HL-60 (cell line): Measurements from ENCODE around the gene FAM219A.

Source experiments
- DNase-seq, 2 experiments: peaks; one replicate each; pipeline ENCODE4 v3.0.0-alpha.2; 2010 to 2020; ENCODE audit warnings: low read depth in 1 of 2, low spot score in 1 of 2
- H3K27ac ChIP-seq: fragments of 250-450 bp; sonication (Bioruptor Pico); replicated peaks from 2 replicates; pipeline ENCODE4 v1.5.1; 2020; ENCODE audit warnings: mild to moderate bottlenecking, moderate library complexity
- H3K27me3 ChIP-seq: fragments of 250-450 bp; sonication (Bioruptor Pico); 2 replicates; pipeline ENCODE4 v1.5.1; 2021; ENCODE audit warnings: mild to moderate bottlenecking, moderate library complexity; ENCODE audit not compliant: insufficient read depth, poor library complexity, severe bottlenecking
- H3K4me3 ChIP-seq: replicated peaks from 2 replicates; pipeline ENCODE4 v1.5.1; 2011; ENCODE audit warnings: mild to moderate bottlenecking, control low read depth, low read length; ENCODE audit not compliant: insufficient read depth
- CTCF ChIP-seq: IDR thresholded peaks from one replicate; pipeline ENCODE4 v1.5.1; 2011; ENCODE audit warnings: low read length, control low read depth, inconsistent platforms; ENCODE audit not compliant: insufficient read depth
- GABPA ChIP-seq: IDR thresholded peaks from 2 replicates; pipeline ENCODE4 v1.6.1; 2012; ENCODE audit warnings: low read depth
- POLR2AphosphoS5 ChIP-seq: IDR thresholded peaks from 2 replicates; pipeline ENCODE4 v1.6.1; 2012; ENCODE audit warnings: low read depth
- SPI1 ChIP-seq: IDR thresholded peaks from 2 replicates; pipeline ENCODE4 v1.6.1; 2012; ENCODE audit warnings: low read depth, mild to moderate bottlenecking, borderline replicate concordance
- TF ChIP-seq, protein P1 (sequence below): IDR thresholded peaks from 2 replicates; pipeline ENCODE4 v1.6.1; 2012; ENCODE audit warnings: low read depth; ENCODE audit not compliant: insufficient replicate concordance

FAM219A gene

DNA sequence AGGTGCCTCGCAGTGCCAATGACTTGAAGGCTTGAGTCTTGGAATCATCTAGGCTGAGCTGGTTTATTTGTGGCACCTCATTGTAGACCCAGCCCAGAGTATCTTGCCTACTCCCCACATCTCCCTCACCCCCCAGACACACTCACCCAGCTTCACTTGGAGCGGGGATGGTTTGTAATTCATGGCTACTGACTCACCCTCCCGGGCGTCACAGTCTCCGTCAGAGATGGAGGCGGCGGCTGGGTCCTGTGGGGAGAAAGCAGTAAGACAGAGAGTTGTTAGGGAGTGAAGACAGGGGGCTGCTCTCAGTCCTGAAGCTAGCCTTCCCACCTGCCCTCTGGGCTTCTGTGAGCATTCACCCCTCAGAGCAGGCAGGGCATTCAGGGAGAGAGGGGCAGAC lies 52.7 kb downstream of the FAM219A start:
- DNase-seq = no peak
- H3K4me3 ChIP-seq = no peak overlapping the region
- no peak for TF ChIP-seq SPI1
- TF ChIP-seq POLR2AphosphoS5 = no peak
- TF ChIP-seq CTCF = no peak
- TF ChIP-seq, protein P1, sequence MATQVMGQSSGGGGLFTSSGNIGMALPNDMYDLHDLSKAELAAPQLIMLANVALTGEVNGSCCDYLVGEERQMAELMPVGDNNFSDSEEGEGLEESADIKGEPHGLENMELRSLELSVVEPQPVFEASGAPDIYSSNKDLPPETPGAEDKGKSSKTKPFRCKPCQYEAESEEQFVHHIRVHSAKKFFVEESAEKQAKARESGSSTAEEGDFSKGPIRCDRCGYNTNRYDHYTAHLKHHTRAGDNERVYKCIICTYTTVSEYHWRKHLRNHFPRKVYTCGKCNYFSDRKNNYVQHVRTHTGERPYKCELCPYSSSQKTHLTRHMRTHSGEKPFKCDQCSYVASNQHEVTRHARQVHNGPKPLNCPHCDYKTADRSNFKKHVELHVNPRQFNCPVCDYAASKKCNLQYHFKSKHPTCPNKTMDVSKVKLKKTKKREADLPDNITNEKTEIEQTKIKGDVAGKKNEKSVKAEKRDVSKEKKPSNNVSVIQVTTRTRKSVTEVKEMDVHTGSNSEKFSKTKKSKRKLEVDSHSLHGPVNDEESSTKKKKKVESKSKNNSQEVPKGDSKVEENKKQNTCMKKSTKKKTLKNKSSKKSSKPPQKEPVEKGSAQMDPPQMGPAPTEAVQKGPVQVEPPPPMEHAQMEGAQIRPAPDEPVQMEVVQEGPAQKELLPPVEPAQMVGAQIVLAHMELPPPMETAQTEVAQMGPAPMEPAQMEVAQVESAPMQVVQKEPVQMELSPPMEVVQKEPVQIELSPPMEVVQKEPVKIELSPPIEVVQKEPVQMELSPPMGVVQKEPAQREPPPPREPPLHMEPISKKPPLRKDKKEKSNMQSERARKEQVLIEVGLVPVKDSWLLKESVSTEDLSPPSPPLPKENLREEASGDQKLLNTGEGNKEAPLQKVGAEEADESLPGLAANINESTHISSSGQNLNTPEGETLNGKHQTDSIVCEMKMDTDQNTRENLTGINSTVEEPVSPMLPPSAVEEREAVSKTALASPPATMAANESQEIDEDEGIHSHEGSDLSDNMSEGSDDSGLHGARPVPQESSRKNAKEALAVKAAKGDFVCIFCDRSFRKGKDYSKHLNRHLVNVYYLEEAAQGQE = no peak
- TF ChIP-seq GABPA = no peak
- H3K27ac ChIP-seq = no peak overlapping the region
- H3K27me3 ChIP-seq = no peaks in the 10 kb centered on the region

GRCh38 chr9:34403554-34404380 lies 54.6 kb downstream of the FAM219A start:
- H3K27me3 ChIP-seq = no peaks in the 10 kb centered on the region
- DNase-seq = peak; percentile 39 to 55
- no peak overlapping the region for H3K27ac ChIP-seq
- no peak overlapping the region for H3K4me3 ChIP-seq
- TF ChIP-seq CTCF = peak; percentile 96
- TF ChIP-seq, protein P1 = no peak

GRCh38 chr9:34400686-34401602 lies 57.4 kb downstream of the FAM219A start:
- TF ChIP-seq SPI1 (no peak), CTCF (no peak), GABPA (no peak), POLR2AphosphoS5 (no peak)
- TF ChIP-seq, protein P1 = no peak
- H3K4me3 ChIP-seq = no peak overlapping the region
- no peak for DNase-seq
- no peak overlapping the region for H3K27ac ChIP-seq
- no peaks in the 10 kb centered on the region for H3K27me3 ChIP-seq
